Cerebellar nuclear complex (tissue), 1 donor: ENCODE data around the gene PDLIM5.
"Not testable (repeated sequence)": the region's sequence is repeated elsewhere in the genome, so short reads cannot be mapped to it uniquely, and the experiment has no call there.

ENCODE experiments used
- DNase-seq, 2 experiments: peaks; one replicate each; lab custom pipeline; 2025; lab: John Stamatoyannopoulos, UW

The PDLIM5 gene

GRCh38 chr4:94650134-94650495, 198.4 kb downstream of the PDLIM5 start:
- DNase-seq, result no peak

DNA sequence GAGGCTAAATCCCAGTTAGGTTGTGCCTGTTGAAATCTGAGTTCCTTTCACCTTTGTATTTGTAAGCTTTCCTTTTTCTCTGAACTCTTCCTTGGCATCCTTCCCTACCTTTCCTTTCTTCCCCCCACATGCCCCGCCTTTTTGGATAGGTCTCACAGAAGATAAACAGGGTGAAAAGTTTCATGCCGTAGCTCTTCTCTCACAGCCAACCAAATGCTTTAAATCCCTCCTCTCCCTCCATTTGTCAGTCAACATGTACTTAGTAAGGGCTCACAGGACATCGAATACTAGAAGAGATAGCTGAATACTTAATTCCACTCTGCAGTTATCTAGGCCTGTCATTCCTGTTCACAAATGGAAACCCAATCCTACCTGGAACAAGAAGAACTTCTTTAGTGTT, 198.9 kb downstream of the PDLIM5 start:
- no peak for DNase-seq

- DNase-seq, result no peak
Measured at GRCh38 chr4:94653095-94653649, 201.4 kb downstream of the PDLIM5 start.

DNA sequence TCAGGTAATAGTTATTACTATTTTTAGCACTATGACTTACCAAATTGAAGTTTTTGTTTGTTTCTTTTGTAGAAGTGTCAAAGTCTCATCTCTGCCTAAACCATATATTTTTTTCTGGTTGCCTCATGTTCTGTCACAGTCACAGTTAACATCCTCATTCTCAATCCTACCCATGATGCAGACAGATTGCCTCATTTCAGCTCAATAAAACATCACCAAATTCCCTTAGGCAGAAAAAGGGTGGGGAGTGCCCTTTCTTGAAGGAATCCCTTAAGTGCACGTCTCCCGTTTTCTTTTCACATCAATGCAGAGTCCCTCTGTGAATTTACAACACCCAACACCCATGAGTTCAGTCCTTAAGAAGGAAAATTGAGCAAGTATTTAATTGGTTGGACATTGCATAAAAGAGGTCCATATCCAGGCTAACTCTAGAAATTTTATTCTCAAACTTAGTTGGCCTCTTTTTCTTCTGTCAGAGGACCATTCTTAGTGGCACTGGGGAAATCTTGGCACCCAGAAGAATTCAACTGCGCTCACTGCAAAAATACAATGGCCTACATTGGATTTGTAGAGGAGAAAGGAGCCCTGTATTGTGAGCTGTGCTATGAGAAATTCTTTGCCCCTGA, 202.4 kb downstream of the PDLIM5 start:
- DNase-seq, result no peak

DNA sequence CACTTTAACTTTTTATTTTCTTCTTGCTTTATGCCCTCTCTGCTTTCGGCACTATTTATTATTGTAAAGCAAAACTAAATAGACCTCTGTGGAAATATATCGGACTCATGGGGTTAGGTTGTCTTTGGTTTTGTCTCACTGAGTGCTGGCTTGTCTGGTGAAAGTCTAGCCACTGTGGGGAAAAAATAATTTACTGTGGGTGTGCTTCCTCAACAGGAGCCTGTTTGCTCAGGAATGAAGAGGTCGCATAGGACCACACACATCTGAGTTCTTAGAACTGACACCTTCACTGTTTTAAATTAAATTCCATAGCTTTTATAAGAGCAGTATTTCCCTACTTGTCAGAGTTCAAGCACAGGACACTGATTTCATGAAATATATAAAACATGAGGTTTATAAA, 203.0 kb downstream of the PDLIM5 start:
- no peak for DNase-seq

- no peak for DNase-seq
Measured at GRCh38 chr4:94660614-94661013, 208.9 kb downstream of the PDLIM5 start.

- DNase-seq, result not testable (repeated sequence)
Measured at GRCh38 chr4:94665021-94665420, 213.3 kb downstream of the PDLIM5 start.

DNA sequence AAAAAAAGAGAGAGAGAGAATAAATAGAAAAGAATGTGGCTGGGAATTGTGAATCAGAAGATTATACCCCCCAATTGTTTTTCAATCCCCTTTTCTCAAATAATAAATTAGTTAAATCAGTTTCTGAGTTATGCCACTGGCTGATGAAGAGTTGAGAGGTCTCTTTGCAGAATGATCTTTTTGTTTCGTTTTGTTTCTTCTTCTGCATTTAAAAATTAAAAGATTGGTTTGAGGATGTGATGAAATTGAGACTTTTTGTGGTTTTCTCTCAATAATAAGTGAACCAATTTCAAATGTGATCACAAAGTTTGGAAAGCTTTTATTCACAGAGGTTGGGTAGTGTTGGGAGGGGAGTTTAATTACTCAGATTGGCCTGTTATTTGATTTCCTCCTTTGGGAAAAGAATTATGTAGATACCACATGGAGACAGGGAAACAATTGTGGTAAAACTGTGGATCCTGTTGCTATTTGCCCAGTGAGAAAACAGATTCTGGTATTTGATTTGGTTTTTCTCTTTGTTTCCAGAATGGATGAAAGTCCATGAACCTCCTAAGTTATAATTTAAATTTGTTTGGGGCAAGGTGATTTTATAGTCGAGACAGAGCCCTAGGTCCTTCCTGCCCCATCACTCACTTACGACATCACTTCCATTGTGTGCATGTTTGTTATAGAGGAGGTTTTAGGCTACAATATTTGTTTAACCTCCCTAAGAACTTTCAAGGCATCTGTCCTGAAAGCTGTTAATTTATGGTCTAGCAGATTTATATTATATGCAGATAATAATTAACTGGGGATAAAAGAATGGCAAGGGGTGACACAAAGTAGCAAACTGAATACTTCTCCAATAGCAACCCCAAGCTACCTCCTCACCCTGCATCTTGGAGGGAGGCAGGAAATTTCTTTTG, 214.0 kb downstream of the PDLIM5 start:
- no peak for DNase-seq

DNA sequence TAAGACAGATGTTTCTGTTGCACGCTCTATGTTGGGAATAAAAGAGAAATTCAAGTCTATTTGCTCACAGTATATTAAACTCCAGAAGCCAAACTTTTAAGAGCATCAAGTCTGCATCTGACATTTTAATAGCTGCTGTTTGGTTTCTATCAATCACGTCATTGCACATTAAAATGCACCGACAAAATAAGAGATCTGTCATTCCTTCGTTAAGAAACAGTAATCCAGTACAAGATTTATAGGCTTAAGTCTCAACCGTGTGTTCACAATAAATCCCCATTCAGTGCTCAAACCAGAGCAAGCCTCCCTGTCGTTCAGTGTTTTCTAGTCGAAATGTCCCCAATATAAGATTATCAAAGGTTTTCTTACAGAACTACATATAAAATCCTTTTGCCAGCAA, 217.0 kb downstream of the PDLIM5 start:
- no peak for DNase-seq

DNA sequence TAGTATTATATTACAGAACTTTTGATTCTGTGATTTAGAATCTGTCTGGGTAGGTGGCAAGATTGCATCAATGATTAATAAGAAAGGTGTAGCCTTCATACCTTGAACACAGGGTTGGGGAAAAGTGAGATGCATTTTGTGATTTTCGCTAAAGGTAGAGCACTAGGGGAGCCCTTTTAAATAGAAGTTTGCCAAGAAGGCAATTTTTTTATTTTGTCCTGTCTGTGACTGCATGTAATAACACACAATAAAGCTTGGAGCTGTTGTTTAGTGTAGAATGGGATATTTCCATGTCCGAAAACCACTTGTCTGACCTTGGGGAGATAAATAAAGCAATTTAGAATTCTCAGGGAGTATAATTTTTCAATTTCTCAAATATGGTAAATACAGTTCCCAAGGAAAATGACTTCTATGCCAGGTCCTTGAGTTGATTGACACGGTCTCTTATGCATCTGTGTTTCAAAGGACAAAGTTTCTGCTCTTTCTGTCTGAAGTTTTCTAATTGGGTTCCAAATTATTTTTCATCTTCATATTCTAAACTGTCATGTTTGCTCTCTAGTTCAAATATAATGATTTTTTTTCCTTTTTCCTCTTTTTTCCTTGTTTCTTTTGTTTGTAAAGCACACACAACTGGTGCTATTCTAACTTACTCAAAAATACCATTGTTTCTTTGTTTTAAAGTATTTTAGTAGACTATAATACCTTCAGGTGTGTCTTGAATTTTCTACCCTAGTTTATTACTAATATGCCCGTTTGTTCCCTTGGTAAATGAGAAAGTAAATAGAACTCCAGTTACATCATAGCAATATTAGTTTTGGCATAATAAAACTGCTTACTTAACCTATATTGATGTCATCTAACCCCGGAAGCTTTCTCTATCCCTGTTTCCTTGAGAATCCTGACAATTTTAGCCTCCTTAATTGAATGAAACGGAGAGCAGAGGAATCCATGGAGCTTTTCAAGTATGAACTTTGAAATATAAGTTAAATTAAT, 218.2 kb downstream of the PDLIM5 start:
- DNase-seq, result no peak

GRCh38 chr4:94671113-94671512, 219.4 kb downstream of the PDLIM5 start:
- DNase-seq, result no peak

DNA sequence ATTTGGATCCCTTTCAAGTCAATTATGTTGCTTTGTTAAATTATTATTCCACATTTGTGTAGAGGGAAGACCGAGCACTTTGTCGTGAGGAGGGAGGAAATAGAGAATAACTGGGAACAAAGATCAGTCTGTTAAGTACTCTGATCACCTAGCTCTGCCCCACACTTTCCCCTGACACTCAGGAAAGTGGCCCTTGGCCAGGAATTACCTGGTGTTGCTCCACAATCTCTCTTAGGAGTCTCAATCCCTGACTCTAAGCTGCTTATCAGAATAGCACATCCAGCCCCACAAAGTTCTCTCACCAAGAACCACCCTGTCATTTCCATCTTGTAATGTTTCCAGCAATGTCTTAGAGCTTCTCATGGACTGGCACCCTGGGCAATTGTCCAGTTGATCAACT, 222.2 kb downstream of the PDLIM5 start:
- DNase-seq, result no peak

DNA sequence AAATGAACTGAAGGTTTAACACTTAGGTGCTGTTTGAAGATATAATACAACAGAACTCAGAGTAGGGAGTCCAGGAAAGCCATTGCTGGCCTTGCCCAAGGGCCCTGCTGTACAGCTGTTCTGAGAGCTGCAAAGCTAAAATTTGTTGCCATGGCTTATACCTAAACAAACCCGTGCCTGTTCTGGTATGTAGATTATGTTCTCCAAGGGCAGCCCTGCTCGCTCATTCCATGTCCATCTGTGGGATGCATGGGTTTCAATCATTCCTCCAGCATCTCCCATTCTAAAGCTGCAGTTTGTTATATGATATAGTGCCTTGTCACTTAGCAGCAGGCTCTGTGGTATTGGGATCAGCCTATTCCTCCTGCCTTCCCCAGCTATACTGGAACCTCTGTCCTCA, 225.2 kb downstream of the PDLIM5 start:
- DNase-seq, result no peak

GRCh38 chr4:94678896-94679295, 227.2 kb downstream of the PDLIM5 start:
- DNase-seq, result no peak

GRCh38 chr4:94680176-94680862, 228.6 kb downstream of the PDLIM5 start:
- no peak for DNase-seq

- no peak for DNase-seq
Measured at GRCh38 chr4:94686086-94686485, 234.3 kb downstream of the PDLIM5 start.

DNA sequence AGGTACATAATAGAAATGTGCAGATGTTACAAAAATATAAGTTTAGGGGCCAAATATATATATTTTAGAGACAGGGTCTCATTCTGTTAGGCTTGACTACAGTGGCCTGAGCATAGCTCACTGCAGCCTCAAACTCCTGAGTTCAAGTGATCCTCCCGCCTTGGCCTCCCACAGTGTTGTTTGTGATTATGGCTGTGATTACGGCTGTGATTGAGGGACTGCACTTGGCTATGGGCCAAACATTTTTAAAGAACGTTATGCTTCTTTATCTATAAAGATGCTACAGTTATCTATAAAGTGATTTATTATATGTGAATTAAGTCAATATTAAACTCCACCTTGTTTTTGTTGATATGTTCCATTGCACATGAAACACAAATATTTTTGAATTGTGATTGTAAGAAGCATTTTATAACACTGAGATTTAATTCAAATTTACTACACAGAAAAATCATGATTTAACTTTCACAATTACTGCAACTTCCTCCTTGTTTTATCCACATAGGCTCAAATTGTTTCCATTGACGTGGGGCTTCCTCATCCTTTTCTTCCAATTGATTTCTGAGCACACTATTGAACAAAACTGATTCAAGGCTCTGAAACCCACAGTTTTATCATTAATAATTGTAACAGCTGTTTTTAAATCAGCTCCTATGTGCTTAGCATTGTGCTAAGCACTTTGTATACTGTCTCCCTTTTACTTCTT, 237.6 kb downstream of the PDLIM5 start:
- no peak for DNase-seq

GRCh38 chr4:94690851-94691254, 239.1 kb downstream of the PDLIM5 start:
- DNase-seq, result no peak

DNA sequence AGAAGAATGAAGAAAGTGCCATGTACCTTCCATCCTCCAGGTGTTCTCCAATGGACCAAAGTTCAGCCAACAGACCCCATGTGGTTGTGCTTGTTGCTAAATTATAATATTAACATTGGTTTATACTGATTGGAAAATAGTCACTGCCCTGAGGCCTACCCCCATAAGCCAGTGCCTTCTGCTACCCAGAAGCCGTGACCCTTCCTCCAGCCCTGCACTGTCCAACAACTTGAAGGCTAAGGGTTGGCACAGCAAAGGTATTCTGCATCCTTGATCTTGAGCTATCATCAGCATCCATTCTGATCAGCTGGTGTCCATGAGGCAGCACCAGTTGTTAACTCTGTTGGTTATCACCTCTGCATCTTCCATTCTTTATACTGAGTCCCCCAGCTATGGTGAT, 239.8 kb downstream of the PDLIM5 start:
- no peak for DNase-seq

DNA sequence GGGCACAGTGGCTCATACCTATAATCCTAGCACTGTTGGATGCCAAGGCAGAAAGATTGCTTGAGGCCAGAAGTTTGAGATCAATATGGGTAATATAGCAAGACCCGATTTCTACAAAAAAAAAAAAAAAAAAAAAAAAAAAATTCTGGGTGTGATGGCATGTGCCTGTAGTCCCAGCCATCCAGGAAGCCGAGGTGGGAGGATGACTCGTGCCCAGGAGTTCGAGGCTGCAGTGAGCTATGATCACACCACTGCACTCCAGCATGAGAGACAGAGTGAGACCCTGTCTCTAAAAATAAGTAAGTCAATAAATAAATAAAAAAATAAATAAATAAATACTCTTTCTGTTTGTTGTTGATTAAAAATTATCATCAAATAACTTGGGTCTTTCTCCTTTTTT, 243.6 kb downstream of the PDLIM5 start:
- DNase-seq, result no peak

- DNase-seq, result no peak
Measured at GRCh38 chr4:94698187-94698586, 246.4 kb downstream of the PDLIM5 start.
